GM21723 (cell line): ENCODE measurements around the gene NKAIN4.
"Not testable (repeated sequence)": the region's sequence is repeated elsewhere in the genome, so short reads cannot be mapped to it uniquely, and the experiment has no call there.

Experiments
- ATAC-seq: cut with Tn5 transposase; IDR thresholded peaks from one replicate; pipeline ENCODE4 v1.9.1; 2021; ENCODE audit warnings: mild to moderate bottlenecking, moderate library complexity; ENCODE audit not compliant: unreplicated experiment

NKAIN4 gene

DNA sequence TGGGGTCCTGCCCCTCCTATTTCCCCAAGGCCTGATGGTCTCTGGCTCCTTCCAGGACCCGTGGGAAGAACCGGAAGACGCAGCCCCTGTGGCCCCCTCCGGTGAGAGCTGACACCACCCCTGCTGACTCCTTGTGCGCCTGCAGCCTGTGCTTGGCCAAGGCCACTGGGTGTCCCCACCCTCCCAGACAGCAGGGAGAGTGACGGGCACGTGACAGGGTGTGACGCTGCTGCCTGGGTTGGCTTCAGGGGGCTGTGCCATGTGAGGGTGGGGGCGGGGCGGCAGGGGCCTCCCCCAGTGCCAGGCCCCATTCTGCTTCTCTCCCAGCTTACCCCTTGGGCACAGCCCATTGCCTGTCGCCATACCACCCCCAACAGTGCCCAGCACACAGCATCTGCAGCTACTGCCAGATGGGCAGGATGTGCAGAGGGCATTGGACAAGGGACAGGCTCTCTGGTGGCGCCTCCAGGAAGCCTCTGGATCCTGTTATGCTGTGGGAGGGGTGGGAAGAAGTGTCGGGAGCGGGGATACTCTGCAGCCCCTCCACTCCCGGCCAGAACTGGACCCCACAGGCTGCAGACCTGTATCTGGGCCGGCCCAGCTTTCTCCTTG, 15.6 kb downstream of the NKAIN4 start:
- no peak for ATAC-seq

DNA sequence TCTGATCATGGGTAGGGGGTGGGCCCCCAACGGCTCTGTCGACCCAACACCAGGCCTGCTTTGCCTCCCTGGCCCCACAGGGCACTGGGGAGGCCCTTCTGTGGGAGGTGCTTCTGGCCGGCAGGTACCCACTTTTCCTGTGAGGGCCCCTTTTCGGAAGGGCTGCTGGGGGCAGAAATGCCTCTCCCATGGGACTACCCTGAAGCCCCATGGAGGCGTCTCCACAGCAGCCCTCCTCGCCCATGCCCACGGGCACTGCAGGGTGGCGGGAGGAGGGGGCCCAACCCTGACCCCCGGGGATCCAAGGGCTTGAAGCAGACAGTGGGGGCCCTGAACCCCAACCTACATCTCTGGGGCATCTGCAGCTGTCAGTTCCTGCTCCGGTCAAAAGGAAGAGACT, 16.2 kb downstream of the NKAIN4 start:
- ATAC-seq: no peak

- ATAC-seq: no peak
These were observed 18.0 kb downstream of the NKAIN4 start for GRCh38 chr20:63236116-63236837.

DNA sequence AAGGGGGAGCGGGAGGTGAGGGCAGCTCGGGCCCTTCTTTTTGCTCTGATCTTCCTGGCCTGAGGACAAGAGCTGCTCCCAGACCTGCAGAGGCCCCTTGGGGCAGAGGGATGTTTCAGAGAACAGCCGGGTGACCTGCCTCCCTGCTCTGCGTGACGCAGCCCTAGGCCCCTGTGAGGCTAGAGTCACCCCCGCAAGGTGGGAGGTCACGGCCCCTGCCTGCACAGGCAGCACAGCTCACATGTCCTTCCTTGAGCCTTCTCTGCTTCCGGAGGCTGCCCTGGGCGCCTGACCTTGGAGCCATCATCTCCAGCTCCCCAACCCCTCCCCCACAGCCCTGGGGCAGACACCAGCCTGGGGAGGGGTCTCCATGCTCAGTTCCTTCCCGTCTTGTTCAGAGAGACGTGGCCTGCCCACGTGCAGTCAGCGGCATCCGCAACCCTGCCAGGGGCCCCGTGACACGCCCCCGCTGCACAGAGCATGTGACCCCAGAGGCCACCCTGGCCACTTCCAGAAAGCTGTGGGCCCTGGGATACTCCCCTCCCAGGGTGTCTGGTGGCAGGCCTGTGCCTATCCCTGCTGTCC, 18.8 kb downstream of the NKAIN4 start, which contains the start of gene BIRC7:
Gene BIRC7 (plus strand): TSS at position 507 of the 585 bp plus-strand sequence. CDS start 192 bp downstream, outside the sequence.
- ATAC-seq: no peak

DNA sequence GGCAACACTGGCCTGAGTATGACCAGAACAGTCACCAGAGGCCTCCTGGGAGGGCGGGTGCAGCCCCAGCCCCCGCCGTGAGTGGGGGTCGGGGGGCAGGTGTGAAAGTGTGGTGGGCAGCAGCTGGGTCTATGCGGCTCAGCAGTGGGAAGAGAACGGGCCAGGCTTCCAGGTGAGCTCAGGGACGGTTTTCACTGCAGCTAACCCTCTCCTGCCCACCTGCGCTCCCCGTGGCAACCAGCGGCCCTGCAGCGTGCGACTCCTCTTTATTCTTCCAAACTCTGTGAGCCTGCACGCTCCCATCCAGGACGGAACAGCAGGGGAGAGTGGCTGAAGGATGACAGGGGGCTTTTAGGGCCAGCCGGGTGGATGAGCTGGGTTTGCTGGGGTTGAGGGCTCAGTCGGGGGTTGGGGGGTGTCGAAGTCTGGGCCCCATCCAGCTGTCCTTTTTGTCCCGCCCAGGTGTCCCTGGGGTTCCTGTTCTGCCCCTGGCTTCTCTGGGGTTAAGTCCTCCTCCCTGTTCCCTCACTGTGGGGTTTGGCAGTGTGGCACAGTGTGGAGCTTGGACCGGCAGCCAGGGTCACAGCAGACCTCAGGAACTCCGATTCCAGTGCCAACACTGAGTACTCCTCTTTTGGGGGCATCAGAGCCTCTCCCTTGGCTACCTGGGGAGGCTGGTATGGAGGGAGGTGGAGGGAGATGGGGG, 19.4 kb downstream of the NKAIN4 start:
- ATAC-seq: no peak

DNA sequence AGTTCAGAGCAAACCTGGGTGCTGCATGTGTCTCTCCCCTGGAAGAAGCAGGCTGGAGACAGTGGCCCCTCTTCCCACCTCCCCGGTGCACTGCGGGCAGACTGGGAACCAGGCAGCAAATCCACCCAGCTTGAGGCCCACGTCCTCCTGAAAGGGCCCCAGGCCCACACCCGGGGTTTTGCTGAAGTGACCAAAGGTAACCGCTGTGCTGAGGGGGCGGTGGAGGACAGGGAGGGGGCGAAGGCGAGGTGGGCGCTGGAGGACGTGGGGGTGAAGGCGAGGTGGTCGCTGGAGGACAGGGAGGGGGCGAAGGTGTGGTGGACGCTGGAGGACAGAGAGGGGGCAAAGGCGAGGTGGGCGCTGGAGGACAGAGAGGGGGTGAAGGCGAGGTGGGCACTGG, 20.3 kb downstream of the NKAIN4 start:
- ATAC-seq: no peak

- no peak for ATAC-seq
These were observed 21.3 kb downstream of the NKAIN4 start for GRCh38 chr20:63233061-63233344.

DNA sequence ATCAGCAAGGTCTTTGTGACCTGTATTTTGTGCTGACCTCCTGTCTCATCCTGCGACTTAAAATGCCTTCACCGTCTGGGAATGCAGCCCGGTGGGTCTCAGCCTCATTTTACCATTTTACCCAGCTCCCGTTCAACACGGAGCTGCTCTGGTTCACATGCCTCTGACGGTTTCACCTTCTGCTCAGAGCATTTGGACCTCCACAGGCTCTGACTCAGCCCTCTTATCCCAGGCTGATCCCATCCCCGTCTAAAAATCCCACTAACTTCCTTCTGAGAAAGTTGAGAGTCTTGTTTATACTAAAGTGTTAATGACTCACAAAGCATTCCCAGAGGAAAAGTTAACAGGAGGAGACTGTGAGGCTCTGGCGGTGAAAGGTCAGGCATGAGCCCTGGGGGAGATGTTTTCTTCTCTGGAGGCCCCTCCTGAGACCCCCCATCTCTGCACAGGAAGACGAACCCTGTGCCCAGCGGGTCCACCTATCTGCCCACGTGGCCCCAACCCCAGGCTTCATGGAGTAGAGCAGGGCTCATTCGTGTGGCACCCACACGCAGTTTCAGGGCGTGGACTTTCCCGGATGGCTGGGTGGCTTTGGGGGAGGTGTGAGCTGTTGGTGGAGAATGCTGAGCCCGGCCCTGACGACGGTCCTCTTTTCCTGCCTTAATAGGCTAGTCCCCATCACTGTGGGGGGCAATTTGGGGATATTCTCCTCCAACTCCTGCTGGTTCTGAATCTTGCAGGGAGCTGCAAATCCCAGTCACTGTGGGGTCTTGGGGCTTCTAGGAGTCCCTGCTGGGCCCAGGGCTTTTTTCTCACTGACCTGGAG, 21.8 kb downstream of the NKAIN4 start:
- no peak for ATAC-seq

- ATAC-seq: no peak
These were observed 23.4 kb downstream of the NKAIN4 start for GRCh38 chr20:63230800-63231268.

DNA sequence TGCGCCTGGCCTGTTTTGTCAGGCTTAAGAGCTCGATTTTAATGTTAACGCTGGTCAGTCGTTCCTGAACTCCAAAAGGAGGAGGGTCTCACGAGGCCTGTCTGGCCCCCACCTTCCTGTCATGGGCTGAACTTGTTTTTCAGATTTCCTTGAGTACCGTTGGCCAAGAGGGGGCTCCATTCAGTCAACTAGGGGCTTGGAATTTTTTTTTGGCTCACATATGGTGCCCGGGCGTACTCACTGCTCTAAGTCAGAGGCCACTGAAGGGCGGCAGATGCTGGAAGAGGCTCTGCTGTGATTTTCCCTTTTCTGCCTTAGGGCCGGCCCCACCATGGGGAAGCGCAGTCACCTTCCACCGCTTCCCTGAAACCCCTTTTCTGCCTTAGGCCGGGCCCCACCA, 25.5 kb downstream of the NKAIN4 start:
- ATAC-seq: no peak

DNA sequence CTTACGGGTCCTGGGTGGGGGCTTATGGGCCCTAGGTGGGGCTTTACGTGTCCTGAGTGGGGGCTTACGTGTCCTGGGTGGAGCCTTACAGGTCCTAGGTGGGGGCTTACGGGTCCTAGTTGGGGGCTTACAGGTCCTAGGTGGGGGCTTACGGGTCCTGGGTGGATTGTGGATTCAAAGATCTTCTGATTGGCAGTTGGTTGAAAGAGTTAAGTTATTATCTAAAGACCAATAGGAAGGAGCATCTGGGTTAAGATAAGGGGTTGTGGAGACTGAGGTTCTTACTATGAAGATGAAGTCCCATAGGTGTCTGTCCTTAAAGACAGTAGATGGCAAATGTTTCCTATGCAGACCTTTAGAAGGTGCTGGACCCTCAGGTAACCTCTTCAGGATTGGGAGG, 27.0 kb downstream of the NKAIN4 start:
- no peak for ATAC-seq

DNA sequence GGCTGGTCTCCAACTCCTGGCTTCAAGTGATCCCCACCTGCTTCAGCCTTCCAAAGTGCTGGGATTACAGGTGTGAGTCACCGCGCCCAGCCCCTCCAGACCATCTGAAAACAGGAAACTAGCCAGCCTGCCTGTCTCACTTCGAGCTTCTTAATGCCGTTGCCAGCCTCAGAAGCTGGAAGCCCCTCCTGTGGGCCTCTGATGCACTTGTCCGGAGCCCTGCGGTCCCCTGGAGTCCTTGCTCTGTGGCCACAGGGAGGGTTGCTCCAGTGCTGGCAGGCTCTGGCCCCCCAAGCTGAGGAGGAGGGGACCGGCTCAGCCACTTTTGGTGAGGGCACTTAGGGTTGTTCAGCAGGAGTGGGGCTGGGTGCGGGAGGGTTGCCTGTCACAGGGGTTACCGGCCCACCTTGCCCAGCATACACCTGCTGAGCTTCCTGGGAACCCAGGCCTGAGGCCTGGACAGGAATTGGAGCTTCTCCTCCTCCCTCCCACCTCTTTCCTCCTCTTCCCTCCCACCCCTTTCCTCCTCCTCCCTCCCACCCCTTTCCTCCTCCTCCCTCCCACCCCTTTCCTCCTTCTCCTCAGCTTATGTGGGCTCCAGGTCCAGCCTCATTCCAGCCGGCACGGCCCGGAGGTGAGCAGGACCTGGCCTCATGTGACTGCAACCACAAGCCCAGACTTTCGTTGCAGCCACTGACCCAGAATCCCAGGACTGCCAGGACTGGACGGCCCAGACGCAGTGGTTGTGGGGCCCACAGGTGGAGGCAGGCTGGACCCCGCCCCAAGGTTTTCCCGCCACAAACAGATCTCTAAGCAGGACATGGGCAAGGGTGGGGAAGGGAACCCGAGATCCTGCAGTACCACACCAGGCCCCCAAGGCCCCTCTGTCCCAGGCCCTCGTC, 28.0 kb downstream of the NKAIN4 start:
- ATAC-seq: no peak

DNA sequence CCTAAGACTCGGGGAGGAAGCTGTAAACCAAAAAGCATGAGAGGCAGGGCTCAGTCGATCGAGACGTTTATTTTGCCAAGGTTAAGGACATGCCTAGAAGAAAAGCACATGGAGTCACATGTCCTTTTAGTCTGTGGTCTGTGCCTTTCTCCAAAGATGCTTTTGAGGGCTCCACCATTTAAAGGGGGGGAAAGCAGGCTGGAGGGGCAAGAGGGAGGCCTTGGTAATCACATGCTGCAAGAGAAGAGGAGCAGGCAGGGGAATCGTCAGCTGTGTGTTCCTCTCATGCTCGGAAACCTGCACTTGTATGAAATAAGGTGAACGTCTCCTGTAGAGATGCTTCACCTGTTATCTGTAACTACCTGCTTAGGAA, 29.2 kb downstream of the NKAIN4 start:
- no peak for ATAC-seq

GRCh38 chr20:63224412-63225081, 29.7 kb downstream of the NKAIN4 start:
- no peak for ATAC-seq

DNA sequence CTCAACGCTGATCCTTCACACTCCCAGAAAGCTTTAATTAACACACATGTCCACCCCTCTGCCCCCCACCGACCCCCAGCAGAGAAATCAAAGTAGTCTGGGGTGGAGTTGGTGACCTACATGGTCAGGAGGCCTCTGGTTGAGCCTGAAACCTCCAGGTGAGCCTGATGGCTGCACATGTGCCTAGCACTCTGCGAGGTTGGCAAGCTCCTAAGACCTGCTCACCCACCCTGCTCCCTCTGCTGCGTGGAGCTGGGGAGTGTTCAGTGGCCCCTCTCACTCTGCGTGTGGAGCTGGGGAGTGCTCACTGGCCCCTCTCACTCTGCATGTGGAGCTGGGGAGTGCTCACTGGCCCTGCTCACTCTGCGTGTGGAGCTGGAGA, 30.4 kb downstream of the NKAIN4 start:
- ATAC-seq: no peak

DNA sequence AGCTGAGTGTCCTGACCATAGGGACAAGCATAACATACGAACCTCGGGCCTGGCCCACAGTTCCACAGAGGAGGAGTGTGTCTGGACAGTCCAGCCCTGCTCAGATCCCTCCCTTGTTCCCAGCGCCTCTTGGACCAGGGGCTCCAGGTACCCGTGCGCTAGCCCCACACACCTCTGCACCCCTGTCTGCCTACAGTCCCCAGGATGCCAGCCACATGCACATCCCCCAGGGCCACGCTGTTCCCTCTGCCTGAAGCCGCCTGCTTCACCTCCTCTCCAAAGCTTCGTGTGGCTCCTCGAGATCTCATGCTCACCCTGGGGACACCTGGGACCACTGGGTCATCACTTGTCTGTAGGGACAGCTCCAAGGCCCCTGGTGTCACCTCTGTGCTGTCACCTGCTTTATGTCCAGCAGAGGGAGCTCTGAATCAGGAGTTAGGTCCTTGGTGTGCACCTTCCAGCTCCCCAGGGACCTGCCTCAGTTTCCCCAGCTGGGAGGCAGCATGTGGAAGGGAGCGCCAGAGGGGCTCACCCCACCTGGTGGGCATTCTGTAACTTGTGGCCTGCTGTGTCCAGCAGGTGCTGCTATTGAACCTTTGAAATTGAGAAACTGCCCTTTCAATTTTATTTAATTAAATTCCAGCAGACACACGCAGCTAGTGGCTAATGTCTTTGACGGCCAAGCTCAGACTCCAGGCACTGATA, 31.0 kb downstream of the NKAIN4 start:
- no peak for ATAC-seq

GRCh38 chr20:63222541-63222940, 31.7 kb downstream of the NKAIN4 start:
- no peak for ATAC-seq

DNA sequence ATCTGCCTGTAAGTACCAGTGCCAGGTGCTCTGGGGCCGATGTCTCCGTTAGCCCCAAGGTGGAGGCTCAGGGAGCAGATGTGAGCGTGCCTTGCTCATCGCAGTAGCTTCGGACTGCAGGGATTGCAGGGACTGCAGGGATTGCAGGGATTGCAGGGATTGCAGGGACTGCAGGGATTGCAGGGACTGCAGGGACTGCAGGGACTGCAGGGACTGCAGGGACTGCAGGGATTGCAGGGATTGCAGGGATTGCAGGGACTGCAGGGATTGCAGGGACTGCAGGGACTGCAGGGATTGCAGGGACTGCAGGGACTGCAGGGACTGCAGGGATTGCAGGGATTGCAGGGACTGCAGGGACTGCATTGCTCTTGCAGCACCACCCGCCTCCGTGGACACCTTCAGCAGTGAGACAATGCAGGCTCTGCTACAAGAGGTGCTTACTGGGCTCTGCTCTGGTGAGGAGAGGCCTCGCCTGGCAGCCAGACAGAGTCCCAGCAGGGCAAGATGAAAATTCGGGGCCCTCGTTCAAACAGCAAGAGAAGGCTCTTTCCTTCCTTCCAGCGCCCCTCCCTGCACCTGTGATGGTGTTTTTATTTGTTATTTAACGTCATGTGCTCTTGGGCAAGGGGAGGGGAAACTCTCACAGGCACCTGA, 32.7 kb downstream of the NKAIN4 start:
- ATAC-seq: not testable (repeated sequence)
